T1000 (cell line): ENCODE data around the gene AGBL3.
"Not testable (repeated sequence)": the region's sequence is repeated elsewhere in the genome, so short reads cannot be mapped to it uniquely, and the experiment has no call there.

Experiments
- DNase-seq: peaks from one replicate; lab custom pipeline; 2025; ENCODE audit warnings: mixed read lengths; lab: John Stamatoyannopoulos, UW

The AGBL3 gene

GRCh38 chr7:134966691-134967090 is 19.6 kb upstream of the AGBL3 start:
- DNase-seq = no peak

GRCh38 chr7:134968110-134968509 is 18.2 kb upstream of the AGBL3 start:
- DNase-seq = no peak

GRCh38 chr7:134981645-134982044 is 4.7 kb upstream of the AGBL3 start:
- DNase-seq = not testable (repeated sequence)

- no peak for DNase-seq
Observed at GRCh38 chr7:134985894-134986362, 380 bp upstream of the AGBL3 start.

- no peak for DNase-seq
Observed at GRCh38 chr7:134988161-134988560, 1.9 kb downstream of the AGBL3 start.

GRCh38 chr7:134991469-134992339 is 5.4 kb downstream of the AGBL3 start:
- DNase-seq = no peak

- no peak for DNase-seq
Observed at GRCh38 chr7:134992626-134993179, 6.4 kb downstream of the AGBL3 start.

GRCh38 chr7:134993877-134994456 is 7.7 kb downstream of the AGBL3 start:
- no peak for DNase-seq

GRCh38 chr7:134995239-134996096 is 9.2 kb downstream of the AGBL3 start:
- no peak for DNase-seq

- DNase-seq = no peak
Observed at GRCh38 chr7:134996097-134996550, 9.8 kb downstream of the AGBL3 start.

- no peak for DNase-seq
Observed at GRCh38 chr7:134997214-134997885, 11.0 kb downstream of the AGBL3 start.

- no peak for DNase-seq
Observed at GRCh38 chr7:134999136-134999535, 12.8 kb downstream of the AGBL3 start.

GRCh38 chr7:135001390-135002165 is 15.3 kb downstream of the AGBL3 start:
- DNase-seq = no peak

GRCh38 chr7:135012229-135012628 is 25.9 kb downstream of the AGBL3 start:
- DNase-seq = no peak

GRCh38 chr7:135023622-135024021 is 37.3 kb downstream of the AGBL3 start:
- no peak for DNase-seq

- no peak for DNase-seq
Observed at GRCh38 chr7:135035252-135035651, 48.9 kb downstream of the AGBL3 start.

GRCh38 chr7:135067017-135067416 is 80.7 kb downstream of the AGBL3 start:
- DNase-seq = not testable (repeated sequence)

- no peak for DNase-seq
Observed at GRCh38 chr7:135074096-135074495, 87.8 kb downstream of the AGBL3 start.

- DNase-seq = no peak
Observed at GRCh38 chr7:135074531-135074930, 88.2 kb downstream of the AGBL3 start.

- DNase-seq = no peak
Observed at GRCh38 chr7:135075716-135076115, 89.4 kb downstream of the AGBL3 start.

- DNase-seq = no peak
Observed at GRCh38 chr7:135076882-135077281, 90.6 kb downstream of the AGBL3 start.
